GM12878 (cell line): ENCODE results near the gene GUCY2D. TPM values are rescaled to one million over a fixed set of nuclear protein-coding genes. Genes with fewer than 3 reads are reported as not detected.

Experiments
- ATAC-seq: fragments of 200-7000 bp; cut with Tn5 transposase; 3 replicates; pipeline ENCODE4 v1.9.1; 2020; ENCODE audit warnings: mild to moderate bottlenecking, moderate library complexity
- BruUV-seq: library from RNA; stranded (reverse); fragments of 400-500 nt; replicated peaks from 2 replicates; lab custom pipeline; 2021; lab: Mats Ljungman, UMichigan
- CTCF ChIA-PET: fragments of 300-600 bp; sonication (Branson Sonifier 250); formaldehyde crosslinking; extraction: SDS; loops from one replicate; lab custom pipeline; 2021; ENCODE audit warnings: inconsistent platforms; lab: Yijun Ruan, JAX
- POLR2A ChIA-PET: fragments of 350-600 bp; formaldehyde crosslinking; extraction: SDS; loops from one replicate; lab custom pipeline; 2021; ENCODE audit warnings: inconsistent platforms; lab: Charles Lee
- RAD21 ChIA-PET: fragments of 300-600 bp; sonication (Branson Sonifier 250); formaldehyde crosslinking; loops from one replicate; lab custom pipeline; 2023; ENCODE audit warnings: antibody characterized with exemption; ENCODE audit not compliant: unreplicated experiment; lab: Charles Lee
- SMC1A ChIA-PET: fragments of 300-600 bp; sonication (Branson Sonifier 250); formaldehyde crosslinking; loops from one replicate; lab custom pipeline; 2023; ENCODE audit not compliant: unreplicated experiment, uncharacterized antibody; lab: Charles Lee
- DNase-seq: peaks from one replicate; pipeline ENCODE4 v3.0.0-alpha.2; 2011; ENCODE audit warnings: low read depth, low spot score
- FAIRE-seq: peaks from 3 replicates; lab custom pipeline; 2011; peaks lifted over from hg19 to GRCh38; lab: Jason Lieb, UNC
- H2AFZ ChIP-seq: 2 replicates; pipeline ENCODE4 v1.6.0; 2011; ENCODE audit warnings: low read depth, low read length, control low read depth; ENCODE audit not compliant: control insufficient read depth
- H3K27ac ChIP-seq: 2 replicates; pipeline ENCODE4 v1.5.1; 2011; ENCODE audit warnings: control low read depth; ENCODE audit not compliant: control insufficient read depth, insufficient read depth
- H3K27me3 ChIP-seq, 2 experiments: replicated peaks in 1 of 2; 2 replicates each; pipeline versions ENCODE4 v1.6.0 to v1.6.1; 2011; ENCODE audit warnings: low read length in 1 of 2; ENCODE audit not compliant: control insufficient read depth in 2 of 2, insufficient read depth in 2 of 2
- H3K36me3 ChIP-seq, 2 experiments: 2 replicates each; pipeline ENCODE4 v1.5.1; 2011; ENCODE audit warnings: low read length in 1 of 2; ENCODE audit not compliant: control insufficient read depth in 2 of 2, insufficient read depth in 2 of 2
- H3K4me1 ChIP-seq: 2 replicates; pipeline ENCODE4 v1.6.1; 2011; ENCODE audit warnings: mild to moderate bottlenecking, low read length, moderate library complexity, mixed read lengths; ENCODE audit not compliant: control insufficient read depth, insufficient read depth
- H3K4me2 ChIP-seq: 2 replicates; pipeline ENCODE4 v1.6.0; 2011; ENCODE audit warnings: control low read depth; ENCODE audit not compliant: control insufficient read depth, insufficient read depth
- H3K4me3 ChIP-seq: fragments of 200-600 bp; sonication (generic); 2 replicates; pipeline ENCODE4 v1.5.1; 2016
- H3K79me2 ChIP-seq: 2 replicates; pipeline ENCODE4 v1.6.0; 2011; ENCODE audit warnings: low read length; ENCODE audit not compliant: control insufficient read depth, insufficient read depth
- H3K9ac ChIP-seq: 2 replicates; pipeline ENCODE4 v1.8.0; 2011; ENCODE audit warnings: low read length, control low read depth, mixed read lengths; ENCODE audit not compliant: control insufficient read depth, insufficient read depth
- H3K9me3 ChIP-seq: replicated peaks from 3 replicates; pipeline ENCODE4 v1.5.1; 2011; ENCODE audit warnings: mild to moderate bottlenecking, low read length; ENCODE audit not compliant: control insufficient read depth, insufficient read depth
- H4K20me1 ChIP-seq: 2 replicates; pipeline ENCODE4 v1.6.0; 2011; ENCODE audit not compliant: control insufficient read depth, insufficient read depth
- CHD4 ChIP-seq: fragments of 200-600 bp; sonication (generic); IDR thresholded peaks from 2 replicates; pipeline ENCODE4 v1.6.1; 2016; ENCODE audit warnings: mild to moderate bottlenecking
- HDGF ChIP-seq: fragments of 450-650 bp; IDR thresholded peaks from 2 replicates; pipeline ENCODE4 v1.6.1; 2016; ENCODE audit warnings: antibody characterized with exemption
- IKZF1 ChIP-seq: fragments of 450-650 bp; conservative IDR thresholded peaks from 2 replicates; pipeline ENCODE4 v1.6.1; 2017; ENCODE audit warnings: antibody characterized with exemption, mild to moderate bottlenecking
- KDM1A ChIP-seq: fragments of 200-600 bp; sonication (generic); IDR thresholded peaks from 2 replicates; pipeline ENCODE4 v1.6.1; 2016; ENCODE audit warnings: borderline replicate concordance
- TAF1 ChIP-seq: IDR thresholded peaks from 2 replicates; pipeline ENCODE4 v1.6.1; 2011; ENCODE audit warnings: mild to moderate bottlenecking, low read depth, low read length, borderline replicate concordance
- ZBED1 ChIP-seq: IDR thresholded peaks from 2 replicates; pipeline ENCODE4 v1.6.1; 2016; ENCODE audit warnings: borderline replicate concordance
- ZNF24 ChIP-seq: fragments of 450-650 bp; IDR thresholded peaks from 2 replicates; pipeline ENCODE4 v1.6.1; 2017; ENCODE audit warnings: antibody characterized with exemption, mild to moderate bottlenecking
- ZNF687 ChIP-seq: fragments of 450-650 bp; IDR thresholded peaks from 2 replicates; pipeline ENCODE4 v1.6.1; 2017; ENCODE audit warnings: mild to moderate bottlenecking, moderate library complexity
- WGBS: methylation state at CpG from one replicate; pipeline ENCODE4 v1.1.6; 2016; ENCODE audit warnings: low lambda C conversion rate; ENCODE audit not compliant: insufficient replicate concordance, insufficient coverage; ENCODE audit errors: missing lambda C conversion rate; 5-methylcytosine and 5-hydroxymethylcytosine counted together
- in situ Hi-C: fragments of 300-500 bp; cut with MboI; formaldehyde crosslinking; loops from 9 replicates; pipeline ENCODE4 v1.14.3; 2018; ENCODE audit warnings: mixed read lengths
- intact Hi-C: fragments of 100-400 bp; cut with micrococcal nuclease; formaldehyde crosslinking; loops from one replicate; pipeline ENCODE4 v1.14.2; 2022; ENCODE audit not compliant: unreplicated experiment
- polyA plus RNA-seq, 11 experiments: library from polyadenylated mRNA; depleted of rRNA in 4 of 11; unstranded in 6 of 11; stranded (reverse) in 5 of 11; fragments of >200 nt; fragmentation: Nextera tagmentation in 4 of 11; fragmentation: Illumina TruSeq in 1 of 11; extraction: Ambion mirVana in 4 of 11; extraction: Trizol in 1 of 11; gene quantifications; 1 replicate in 1 of 11; 2 replicates in 10 of 11; pipeline versions ENCODE4 v1.2.1 to v1.2.3, GENCODE V29; 2011 to 2016; ENCODE audit warnings: inconsistent platforms in 2 of 11, missing spikeins in 2 of 11, low read depth in 1 of 11
- total RNA-seq, 4 experiments: library from RNA; depleted of rRNA in 3 of 4; stranded (reverse); fragments of >200 nt in 3 of 4; fragmentation: Illumina TruSeq in 1 of 4; extraction: Trizol in 1 of 4; gene quantifications; 2 replicates each; pipeline versions ENCODE4 v1.2.1 to v1.2.3, GENCODE V29; 2013 to 2021
- TF ChIP-seq, protein P1 (sequence below): fragments of 150-350 bp; IDR thresholded peaks from 2 replicates; pipeline ENCODE4 v1.6.1; 2014; ENCODE audit warnings: mild to moderate bottlenecking, low read depth, low read length

GUCY2D gene
- total and polyA plus RNA-seq, 10 of the 15 experiments (the other 5 are each of a cell fraction or from before 2014, with no cell fraction given), result not detected

DNA sequence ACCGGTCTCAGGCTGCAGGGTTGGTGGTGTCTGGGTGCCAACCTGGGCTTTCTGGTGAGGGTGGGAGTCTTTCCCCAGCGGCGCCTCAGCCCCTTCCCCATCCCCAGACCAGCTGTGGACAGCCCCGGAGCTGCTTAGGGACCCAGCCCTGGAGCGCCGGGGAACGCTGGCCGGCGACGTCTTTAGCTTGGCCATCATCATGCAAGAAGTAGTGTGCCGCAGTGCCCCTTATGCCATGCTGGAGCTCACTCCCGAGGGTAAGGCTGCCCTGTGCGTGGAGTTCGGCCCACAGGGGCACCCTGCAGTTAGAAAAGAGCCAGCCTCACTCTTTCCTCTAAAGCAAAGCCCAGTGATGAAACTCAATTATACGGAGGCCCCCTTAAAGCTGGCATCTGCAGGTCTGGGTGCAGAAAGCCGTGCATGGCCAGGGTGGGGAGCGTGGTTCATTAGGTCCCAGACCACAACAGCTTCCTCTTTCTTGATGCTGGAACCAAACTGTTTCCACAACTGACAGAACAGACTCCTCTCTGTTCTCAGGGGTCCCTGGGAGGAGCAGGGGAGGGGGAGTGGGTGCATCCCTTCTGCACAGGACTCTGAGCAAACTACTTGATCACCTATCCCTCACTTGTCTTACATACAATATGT is 10.7 kb downstream of the GUCY2D start (continued):
- no peak for TF ChIP-seq CHD4
- TF ChIP-seq KDM1A, result no peak

- no peak for ATAC-seq
- no peaks in the 10 kb centered on the region for H3K79me2 ChIP-seq
- no peak overlapping the region for H3K27ac ChIP-seq
- H3K27me3 ChIP-seq, result peaks cover 0 to 1% of the 10 kb centered on the region in 2 experiments; a peak in 2 of 4 replicates
- H3K4me1 ChIP-seq, result no peaks in the 10 kb centered on the region
- H3K36me3 ChIP-seq, result no peaks in the 10 kb centered on the region
- H3K4me3 ChIP-seq, result no peak overlapping the region
- RAD21 ChIA-PET, result interaction anchor here (1.1 kb wide), 2 partner anchors 27 to 44 kb away, joined by 3 read pairs; no protein-coding TSS in a partner anchor
- H3K4me2 ChIP-seq, result no peak overlapping the region
- CTCF ChIA-PET, result interaction anchor here (1.2 kb wide), 1 partner anchor 44 kb away, joined by 3 read pairs; no protein-coding TSS in a partner anchor
- no peak for FAIRE-seq
- BruUV-seq, result no TSS peak
- POLR2A ChIA-PET, result no interaction called here
- in situ Hi-C loops (no loop called here), intact Hi-C loops (no loop called here)
- no peaks in the 10 kb centered on the region for H3K9me3 ChIP-seq
- SMC1A ChIA-PET, result interaction anchor here (0.8 kb wide), 1 partner anchor 11 kb away, joined by 3 read pairs; no protein-coding TSS in a partner anchor
- no peak for TF ChIP-seq ZNF687
- no peak for TF ChIP-seq HDGF
- no peak for TF ChIP-seq IKZF1
- TF ChIP-seq TAF1, result no peak
- TF ChIP-seq ZBED1, result no peak
- TF ChIP-seq, protein P1, sequence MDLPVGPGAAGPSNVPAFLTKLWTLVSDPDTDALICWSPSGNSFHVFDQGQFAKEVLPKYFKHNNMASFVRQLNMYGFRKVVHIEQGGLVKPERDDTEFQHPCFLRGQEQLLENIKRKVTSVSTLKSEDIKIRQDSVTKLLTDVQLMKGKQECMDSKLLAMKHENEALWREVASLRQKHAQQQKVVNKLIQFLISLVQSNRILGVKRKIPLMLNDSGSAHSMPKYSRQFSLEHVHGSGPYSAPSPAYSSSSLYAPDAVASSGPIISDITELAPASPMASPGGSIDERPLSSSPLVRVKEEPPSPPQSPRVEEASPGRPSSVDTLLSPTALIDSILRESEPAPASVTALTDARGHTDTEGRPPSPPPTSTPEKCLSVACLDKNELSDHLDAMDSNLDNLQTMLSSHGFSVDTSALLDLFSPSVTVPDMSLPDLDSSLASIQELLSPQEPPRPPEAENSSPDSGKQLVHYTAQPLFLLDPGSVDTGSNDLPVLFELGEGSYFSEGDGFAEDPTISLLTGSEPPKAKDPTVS, result no peak
- no peak for TF ChIP-seq ZNF24
- no peak for DNase-seq
- no peak overlapping the region for H3K9ac ChIP-seq
- no peak overlapping the region for H2AFZ ChIP-seq
- H4K20me1 ChIP-seq, result no peaks in the 10 kb centered on the region
- WGBS, result 17% methylated on average over 12 of the region's 12 CpGs
These were observed 11.5 kb downstream of the GUCY2D start for GRCh38 chr17:8013731-8014557.
